Right lung (tissue), 5 donors: ENCODE measurements around the gene UMODL1. TPM values are rescaled to one million over a fixed set of nuclear protein-coding genes. Genes with fewer than 3 reads are reported as not detected.

Source experiments
- DNase-seq, 2 donors: peaks; one replicate each; pipeline ENCODE4 v3.0.0-alpha.2; 2013
- polyA plus RNA-seq, 5 donors: library from polyadenylated mRNA; unstranded; fragments of 120-200 nt; gene quantifications; one replicate each; pipeline versions ENCODE4 v1.2.1 to v1.2.3, GENCODE V29; 2013; ENCODE audit warnings: inconsistent platforms in 1 of 5, low replicate concordance in 1 of 5; ENCODE audit not compliant: insufficient read length in 5 of 5, insufficient read depth in 1 of 5

UMODL1 gene
- polyA plus RNA-seq, 5 donors: 0.10 to 0.35 (median 0.33) TPM

DNA sequence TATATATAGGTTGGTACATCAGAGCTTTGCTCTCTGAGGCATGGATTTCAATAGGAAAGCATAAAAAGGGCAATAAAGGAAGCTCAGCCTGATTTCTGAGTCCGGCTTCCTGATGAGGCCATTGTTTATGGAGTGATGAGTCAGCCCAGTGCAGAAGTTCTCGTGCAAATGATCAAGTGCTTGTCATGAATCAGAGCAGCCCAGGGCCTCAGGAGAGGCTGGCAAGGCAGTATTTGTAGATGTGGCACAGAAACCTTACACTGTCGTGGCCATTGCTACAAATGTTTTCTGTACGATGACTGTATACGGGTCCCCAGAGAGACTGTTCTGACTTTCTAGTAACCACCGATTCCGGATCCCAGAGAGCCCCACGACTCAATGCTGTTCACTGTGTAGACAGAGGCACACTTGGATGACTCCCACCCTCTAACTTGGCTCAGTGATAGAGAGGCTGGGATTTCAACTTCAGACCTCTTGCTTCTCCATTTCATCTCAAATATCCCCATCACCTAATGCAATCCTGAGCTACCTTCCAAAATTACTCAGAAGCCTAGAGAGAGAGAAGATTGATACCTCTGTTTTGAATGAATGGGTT lies 26.8 kb downstream of the UMODL1 start:
- DNase-seq: no peak

DNA sequence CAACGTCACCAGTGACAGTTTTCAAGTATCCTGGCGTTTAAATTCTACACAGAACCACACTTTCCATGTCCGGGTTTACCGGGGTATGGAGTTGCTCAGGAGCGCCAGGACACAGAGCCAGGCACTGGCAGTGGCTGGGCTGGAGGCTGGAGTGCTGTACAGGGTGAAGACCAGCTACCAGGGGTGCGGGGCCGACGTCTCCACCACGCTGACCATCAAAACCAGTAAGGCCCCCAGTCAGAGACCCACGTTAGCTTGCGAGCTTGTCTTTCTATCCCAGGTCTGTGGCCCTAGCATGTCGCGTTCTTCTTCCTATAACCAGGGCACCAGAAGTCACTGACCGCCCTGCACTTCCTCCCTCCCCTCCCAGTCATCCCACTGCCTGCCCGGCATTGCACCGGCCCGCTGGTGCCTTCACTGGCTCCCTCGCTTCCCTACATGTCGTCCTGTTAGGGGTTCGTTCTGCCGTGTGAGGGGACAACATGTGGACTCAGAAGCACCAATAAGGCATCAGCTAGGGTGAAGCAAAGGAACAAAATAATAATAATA lies 27.9 kb downstream of the UMODL1 start:
- DNase-seq: no peak

DNA sequence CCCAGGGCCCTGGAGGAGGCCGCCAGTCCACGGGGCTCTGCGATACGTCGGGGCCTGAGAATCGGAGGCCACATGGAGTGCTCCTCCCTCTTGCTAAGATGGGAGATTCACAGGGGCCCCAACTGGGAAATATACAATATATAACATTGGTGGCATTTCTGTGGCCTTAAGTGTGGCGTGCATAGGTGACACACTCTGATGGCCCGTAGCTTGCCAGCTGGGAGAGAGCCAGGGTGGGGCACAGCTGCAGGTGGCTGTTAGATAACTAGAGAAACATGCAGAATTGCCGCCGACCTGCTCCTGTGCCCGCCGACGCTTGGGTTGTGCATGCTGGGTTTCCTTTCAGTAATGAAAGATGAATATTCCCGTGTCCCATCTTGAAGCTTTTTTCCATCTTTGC lies 30.1 kb downstream of the UMODL1 start:
- DNase-seq: no peak

DNA sequence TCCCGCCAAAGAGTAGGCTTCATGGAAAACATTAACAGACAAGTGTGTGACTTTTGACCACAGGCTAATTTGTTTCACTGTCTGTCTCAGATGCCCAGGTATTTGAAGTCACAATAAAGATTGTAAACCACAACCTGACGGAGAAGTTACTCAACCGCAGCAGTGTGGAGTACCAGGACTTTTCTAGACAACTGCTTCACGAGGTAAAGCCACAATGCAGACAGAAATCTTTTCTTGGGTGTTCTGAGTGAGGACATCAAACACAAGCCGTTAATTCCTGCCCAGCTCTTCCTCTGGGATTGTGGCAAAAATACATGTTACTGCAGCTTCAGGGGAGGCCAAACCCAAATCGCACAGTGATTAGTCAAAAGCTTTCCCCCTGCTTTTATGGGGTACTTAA lies 31.0 kb downstream of the UMODL1 start:
- no peak for DNase-seq

DNA sequence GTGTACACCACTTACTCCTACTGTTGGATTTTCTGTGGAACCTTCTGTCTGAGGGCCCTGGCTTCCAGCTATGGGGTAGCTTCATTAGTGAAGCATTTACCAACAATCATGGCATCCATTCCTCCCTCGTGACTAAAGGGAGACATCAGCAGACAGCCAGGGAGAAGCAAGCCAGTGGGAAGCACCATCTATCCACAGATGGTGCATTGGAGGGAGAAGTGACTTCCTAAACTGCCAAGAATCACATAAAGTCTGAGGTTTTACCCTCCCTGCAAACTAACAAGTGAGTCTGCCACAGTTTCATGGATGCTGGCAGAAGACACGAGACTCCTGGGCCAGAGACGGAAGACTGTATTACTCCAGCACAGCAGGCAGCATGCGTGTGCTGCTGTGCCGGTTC lies 31.4 kb downstream of the UMODL1 start:
- no peak for DNase-seq

DNA sequence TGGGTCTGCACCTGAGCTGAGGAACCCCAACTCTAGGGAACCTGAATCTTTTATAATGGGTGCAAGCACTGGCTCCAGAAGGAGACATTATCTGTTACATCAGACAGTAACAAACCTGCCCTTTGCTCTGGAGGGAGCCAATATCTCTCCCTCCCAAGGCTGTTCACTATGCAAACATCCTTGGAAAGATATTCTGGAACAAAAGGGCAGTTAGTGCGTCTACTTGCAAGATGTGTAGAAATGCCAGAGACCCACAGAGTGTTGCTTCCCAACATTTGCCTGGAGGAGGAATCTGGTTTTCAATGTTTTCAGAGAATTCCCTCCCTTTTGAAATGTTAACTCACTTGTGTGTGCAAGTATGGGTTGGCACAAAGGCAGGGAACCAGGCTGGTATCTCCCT lies 31.9 kb downstream of the UMODL1 start:
- no peak for DNase-seq

DNA sequence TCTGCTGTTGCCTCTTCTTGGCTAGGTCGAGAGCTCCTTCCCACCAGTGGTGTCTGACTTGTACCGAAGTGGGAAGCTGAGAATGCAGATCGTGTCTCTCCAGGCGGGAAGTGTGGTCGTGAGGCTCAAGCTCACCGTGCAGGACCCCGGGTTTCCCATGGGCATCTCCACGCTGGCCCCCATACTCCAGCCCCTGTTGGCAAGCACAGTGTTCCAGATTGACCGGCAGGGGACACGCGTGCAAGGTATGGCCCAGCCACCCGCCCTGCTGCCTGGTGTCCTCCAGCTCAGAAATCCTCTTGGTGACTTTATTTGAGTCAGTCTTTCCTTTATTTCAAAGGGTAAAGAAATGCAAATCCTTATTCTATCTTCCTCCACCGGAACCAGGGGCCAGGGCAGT lies 32.7 kb downstream of the UMODL1 start:
- no peak for DNase-seq

DNA sequence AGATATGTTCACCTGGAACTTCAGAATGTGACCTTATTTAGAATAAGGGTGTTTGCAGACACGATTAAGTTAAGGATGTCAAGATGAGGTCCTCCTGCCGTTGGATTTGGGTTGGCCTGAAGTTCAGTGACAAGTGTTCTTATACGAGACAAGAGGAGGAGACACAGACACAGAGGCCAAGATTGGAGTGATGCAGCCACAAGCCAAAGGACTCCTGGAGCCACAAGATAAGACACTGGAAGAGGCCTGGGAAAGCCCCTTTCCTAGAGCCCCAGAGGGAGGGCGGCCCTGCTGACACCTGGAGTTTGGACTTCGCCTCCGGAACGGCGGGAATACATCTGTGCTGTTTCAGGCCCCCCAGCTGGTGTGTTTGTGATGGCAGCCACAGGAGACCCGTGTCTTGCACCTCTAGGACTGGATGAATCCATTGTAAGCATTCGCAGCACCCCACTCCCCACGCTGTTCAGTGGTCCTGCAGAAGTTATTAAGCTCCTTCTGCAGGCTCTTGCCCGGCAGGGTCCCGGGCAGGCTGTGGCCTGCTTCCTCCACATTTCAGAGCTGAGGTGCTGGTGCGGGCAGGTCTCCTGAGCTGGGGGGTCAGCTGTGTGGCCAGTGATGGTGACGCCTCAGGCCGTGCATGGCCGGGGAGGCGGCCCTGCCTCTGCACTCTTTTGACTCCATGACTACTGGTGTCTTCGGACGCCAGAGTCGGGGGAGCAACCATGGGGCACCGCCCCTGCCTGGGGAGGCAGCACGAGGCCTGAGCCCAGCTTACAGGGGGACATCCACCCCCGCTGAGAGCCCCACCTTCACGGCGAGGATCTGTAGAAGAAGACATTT lies 34.6 kb downstream of the UMODL1 start:
- DNase-seq: no peak

DNA sequence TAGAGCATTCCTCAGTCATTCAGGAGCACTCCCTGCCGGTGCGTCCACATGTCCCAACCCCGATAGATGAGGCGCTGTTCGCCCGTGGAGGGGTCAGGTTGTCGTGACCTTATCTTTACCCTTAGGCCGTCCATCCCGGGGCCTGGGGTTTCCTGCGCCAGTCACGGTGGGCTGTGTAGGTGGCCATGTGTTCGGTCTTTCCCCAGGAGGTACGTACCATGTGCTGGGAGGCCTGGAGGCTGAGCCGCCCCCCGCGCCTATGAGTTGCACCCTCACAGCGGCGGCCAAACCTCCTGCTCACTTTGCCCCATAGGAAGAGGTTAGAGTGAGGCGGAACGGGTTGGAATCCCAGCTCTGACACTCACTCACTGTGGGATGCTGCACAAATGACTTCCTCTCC lies 35.3 kb downstream of the UMODL1 start:
- DNase-seq: no peak

DNA sequence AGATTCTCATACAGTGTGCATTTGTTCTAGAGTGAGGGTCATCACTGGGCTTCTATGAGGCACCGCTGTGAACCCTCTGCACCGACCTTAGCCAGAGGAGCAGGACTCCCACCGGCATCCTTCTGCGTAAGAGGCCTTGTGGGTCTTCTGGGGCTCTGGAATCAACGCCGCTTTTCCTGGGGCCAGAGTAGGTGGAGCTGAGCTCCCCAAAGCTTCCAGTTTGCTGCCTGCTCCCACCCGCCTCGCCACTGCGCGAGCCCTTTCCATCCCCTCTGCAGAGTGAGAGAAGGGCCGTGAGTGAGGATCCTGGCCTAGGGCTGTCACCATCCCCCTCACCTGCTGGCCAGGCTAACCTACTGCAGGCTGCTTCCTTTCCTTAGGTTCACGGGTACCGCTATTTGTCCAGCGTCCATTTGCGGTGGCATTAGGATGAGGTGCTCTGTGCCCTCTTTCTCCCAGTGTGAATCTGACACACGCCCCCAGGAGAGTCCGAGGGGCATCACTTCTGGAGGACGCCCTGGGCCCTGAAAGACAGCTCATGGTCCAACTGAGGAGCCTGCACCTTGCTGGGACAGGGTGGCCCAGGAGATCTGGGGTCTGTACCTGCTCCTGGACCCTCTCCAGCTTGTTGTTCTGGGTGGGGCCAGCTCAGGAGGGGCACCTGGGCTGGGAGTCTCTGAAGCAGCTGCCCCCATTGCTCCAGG lies 36.2 kb downstream of the UMODL1 start:
- DNase-seq: no peak

DNA sequence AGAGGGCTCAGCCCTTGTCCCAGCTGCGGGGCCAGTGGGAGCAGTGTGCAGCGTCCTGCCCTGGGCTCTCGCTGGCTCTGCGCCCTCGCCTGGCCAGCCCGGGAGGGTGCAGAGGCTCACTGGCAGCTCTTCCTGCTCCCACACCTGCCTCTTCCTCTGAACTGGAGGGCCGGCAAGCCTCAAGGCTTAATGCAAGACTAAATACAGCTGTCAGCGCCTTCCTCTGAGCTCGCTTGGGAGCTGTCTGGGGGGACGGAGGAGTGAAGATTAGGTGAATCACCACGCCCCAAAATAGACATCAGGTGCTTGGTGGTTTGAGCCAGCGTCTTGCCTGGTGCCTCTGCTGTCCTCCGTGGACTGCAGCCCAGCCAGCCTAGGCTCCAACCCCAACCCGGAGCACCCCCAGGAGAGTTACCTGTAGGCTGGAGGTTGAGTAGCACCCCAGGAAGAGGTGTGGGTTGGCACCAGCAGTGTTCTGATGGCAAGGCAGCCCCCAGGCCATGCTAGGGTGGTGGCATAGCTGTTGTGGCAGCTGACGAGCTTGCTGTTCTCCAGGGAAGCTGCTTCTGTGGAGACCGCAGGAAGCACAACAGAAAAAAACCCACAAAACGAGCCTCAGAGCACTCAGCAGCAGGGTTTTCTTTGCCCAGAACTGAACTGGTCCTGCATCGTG lies 36.9 kb downstream of the UMODL1 start:
- DNase-seq: peak in 1 of 2 donors; percentile 43

DNA sequence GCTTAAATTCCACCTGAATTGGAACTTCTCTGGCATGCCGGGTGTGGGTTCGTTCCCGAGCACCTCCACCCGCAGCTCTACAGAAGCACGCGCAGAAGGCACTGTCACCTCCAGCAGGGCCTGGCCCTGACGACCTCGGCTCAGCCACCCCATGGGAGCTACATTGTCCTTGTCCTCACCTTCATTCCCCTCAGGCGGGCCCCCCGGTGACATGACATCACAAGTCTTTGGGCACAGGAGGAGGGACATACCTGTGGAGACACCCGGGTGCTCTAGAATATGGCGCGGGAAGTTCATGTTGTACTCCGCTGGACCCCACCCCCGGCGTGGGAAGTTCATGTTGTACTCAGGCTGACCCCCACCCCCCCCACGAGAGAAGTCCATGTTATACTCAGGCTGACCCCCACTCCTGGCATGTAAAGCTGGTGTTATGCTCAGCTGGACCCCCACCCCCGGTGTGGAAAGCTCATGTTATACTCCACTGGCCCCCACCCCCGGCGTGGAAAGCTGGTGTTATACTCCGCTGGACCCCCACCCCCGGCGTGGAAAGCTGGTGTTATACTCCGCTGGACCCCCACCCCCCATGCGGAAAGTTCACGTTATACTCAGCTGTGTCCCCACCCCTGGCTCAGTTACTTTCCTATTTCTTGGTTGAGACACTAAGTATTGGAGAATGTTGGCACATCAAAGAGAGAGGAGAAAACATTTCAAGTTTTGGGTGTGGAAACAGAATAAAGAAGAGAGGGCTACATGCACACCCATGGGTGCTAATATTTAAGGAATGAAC lies 37.6 kb downstream of the UMODL1 start:
- no peak for DNase-seq

DNA sequence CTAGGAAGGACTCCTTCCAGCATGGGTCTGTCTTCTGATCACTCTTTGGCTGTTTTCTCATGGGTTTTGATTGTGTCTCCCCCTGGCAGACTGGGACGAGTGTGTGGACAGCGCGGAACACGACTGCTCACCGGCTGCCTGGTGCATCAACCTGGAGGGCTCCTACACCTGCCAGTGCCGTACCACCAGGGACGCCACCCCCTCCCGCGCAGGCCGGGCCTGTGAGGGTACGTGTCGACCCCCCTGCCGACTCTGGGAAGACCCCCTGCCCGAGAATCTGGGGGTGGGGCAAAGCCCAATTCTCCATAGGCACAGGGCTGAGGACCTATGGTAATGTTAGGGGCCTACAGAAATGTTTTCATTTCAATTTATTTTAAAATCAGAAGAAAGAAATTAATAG lies 38.4 kb downstream of the UMODL1 start:
- DNase-seq: no peak

DNA sequence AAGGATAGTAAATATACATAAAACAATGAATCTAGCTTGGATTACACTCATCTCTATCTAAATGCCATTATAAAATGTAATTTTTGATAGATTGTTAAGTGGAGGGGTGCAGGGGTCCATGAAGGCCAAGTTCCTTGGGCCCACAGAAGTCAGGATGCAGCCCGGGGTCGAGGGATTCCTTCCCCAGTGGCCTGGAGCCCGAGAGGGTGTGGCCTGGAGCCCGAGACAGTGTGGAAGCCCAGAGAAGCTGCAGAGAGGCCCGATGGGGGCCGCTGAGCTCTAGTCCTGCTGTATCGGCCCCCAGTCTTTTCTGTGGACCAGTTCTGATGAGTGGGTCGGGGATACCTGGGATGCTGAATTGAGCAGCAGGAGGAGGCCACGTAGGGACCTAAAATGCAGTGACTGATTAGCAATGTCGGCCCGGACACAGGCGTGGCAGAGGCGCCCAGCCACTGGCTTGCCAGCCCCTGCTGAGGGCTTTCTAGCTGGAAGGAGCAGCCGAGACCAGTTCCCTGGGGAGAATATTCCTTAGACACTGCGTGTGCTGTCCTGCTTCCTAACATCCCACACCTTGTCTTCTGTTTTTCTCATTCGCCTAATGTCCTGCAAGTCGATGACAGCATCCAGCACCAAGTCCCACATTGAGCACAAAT lies 38.9 kb downstream of the UMODL1 start:
- no peak for DNase-seq

DNA sequence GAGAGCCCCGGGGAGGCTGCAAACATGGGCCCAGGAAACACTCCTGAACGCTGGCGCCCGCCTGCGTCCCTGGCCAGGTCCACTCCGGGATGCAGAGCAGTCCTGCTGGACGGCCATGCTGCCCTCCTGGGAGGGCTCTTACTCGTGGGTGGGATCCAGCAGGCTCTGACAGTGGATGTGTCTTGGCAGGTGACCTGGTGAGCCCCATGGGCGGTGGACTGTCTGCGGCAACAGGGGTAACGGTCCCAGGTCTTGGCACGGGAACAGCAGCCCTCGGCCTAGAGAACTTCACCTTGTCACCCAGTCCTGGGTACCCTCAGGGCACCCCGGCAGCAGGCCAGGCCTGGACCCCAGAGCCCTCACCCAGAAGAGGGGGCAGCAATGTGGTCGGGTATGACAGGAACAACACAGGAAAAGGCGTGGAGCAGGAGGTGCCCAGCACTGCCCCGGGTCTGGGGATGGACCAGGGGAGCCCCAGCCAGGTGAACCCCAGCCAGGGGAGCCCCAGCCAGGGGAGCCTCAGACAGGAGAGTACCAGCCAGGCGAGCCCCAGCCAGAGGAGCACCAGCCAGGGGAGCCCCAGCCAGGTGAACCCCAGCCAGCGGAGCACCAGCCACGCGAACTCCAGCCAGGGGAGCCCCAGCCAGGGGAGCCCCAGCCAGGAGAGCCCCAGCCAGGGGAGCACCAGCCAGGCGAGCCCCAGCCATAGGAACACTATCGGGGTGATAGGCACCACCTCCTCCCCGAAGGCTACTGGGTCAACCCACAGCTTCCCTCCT lies 39.8 kb downstream of the UMODL1 start:
- DNase-seq: no peak

DNA sequence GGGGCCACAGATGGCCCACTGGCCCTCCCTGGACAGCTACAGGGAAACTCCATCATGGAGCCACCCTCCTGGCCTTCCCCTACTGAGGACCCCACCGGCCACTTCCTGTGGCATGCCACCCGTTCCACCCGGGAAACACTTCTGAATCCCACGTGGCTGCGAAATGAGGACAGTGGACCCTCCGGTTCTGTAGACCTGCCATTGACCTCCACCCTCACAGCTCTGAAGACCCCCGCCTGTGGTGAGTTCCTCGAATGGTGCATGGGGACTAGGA lies 40.3 kb downstream of the UMODL1 start:
- DNase-seq: no peak

DNA sequence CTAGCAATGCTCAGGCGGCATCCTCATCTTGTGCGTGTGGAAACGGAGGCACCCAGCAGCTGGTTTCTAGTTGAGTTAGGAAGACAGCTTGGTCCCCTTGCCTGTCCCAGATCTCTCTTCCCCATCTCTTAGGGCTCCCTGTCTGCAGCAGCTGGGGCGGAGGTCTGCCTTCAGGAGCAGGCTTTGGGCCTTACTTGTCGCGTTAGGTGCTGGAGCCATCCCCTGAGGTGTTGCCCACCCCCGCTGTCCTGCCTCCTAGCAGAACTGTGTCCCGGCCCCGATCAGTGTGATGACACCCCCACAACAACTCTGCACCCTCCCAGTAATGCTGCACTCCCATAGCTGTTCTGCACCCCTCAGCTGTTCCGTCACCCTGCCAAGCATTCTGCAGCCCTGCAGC lies 40.7 kb downstream of the UMODL1 start:
- no peak for DNase-seq

DNA sequence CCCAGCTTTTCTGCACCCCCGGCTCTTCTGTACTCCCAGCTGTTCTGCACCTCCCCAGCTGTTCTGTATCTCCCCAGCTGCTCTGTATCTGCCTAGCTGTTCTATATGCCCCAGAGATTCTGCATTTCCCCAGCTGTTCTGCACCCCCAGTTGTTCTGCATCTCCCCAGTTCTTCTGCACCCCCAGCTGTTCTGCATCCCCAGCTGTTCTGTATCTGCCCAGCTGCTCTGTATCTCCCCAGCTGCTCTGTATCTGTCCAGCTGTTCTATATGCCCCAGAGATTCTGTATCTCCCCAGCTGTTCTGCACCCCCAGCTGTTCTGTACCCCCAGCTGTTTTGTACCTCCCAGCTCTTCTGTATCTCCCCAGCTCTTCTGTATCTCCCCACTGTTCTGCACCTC lies 41.1 kb downstream of the UMODL1 start:
- DNase-seq: no peak

DNA sequence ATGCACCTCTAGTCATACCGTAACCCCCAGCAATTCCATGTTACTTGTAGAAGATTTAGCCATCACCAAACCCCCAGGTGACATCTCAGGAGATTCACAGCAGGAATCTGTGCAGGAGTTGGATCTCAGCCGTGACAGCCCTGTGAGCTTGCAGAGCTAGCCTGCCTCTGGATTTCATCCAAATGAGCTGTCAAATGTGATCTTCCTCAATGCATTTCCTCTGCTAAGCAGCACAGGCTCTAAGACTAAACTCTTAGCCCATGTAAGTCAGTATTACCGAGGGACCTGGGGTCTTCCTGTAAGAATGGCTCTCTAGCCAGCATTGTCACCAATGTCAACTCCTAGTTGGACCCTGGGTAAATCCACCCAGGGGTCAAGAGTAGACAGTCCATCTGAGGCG lies 41.7 kb downstream of the UMODL1 start:
- DNase-seq: peak in 1 of 2 donors; percentile 60

DNA sequence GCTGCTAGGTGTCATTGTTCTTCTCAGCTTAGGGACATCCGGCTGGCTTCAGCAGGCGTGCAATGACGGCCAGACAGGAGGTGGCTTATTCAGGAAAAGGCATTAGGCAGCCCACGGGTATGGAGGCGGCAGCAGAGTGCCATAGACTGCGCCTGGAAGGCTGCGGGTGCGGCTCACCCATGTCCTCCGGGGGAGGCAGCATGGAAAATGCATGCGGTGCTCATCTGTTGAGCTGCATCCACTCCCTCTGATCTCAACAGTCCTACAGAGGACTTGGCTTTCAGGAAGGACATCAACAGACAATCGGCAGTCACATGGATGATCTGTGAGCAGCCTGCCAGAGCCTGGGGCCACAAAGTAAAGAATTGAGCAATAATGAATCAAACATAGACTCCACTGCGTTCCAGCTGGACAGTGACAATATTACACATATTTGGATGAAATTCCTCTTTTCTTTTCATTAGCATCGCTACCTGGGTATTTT lies 42.9 kb downstream of the UMODL1 start:
- DNase-seq: no peak
